ENCODE results near the gene CAPZA1. TPM values are rescaled to one million over a fixed set of nuclear protein-coding genes. Genes with fewer than 3 reads are reported as not detected.

The CAPZA1 gene
- polyA plus RNA-seq, 1 experiment = 65.1 TPM

- no peak for DNase-seq (ENCODE audit: low read depth)
- POLR2A ChIA-PET = no interaction called here
- Histone ChIP-seq H3K4me3 (ENCODE audit: low read depth, low read length) (no peak overlapping the region), H3K27me3 (ENCODE audit: control insufficient read depth, insufficient read depth, low read length) (no peaks in the 10 kb centered on the region), H3K36me3 (ENCODE audit: control insufficient read depth, insufficient read depth, low read length) (peaks cover 9% of the 10 kb centered on the region)
- TF ChIP-seq CTCF (IDR thresholded peaks at IDR 0.05; ENCODE audit: insufficient read depth, low read depth, low read length) = no peak
- CTCF ChIA-PET = interaction anchor here (1.2 to 4.9 kb wide), 4 partner anchors 11 to 281 kb away, joined by 3 to 46 read pairs (median 10); partner anchors contain the start of gene PPM1J
Measured at GRCh38 chr1:112672009-112672408, 52.4 kb downstream of the CAPZA1 start.

GRCh38 chr1:112672842-112673241 lies 53.2 kb downstream of the CAPZA1 start:
- no peaks in the 10 kb centered on the region for H3K27me3 ChIP-seq (ENCODE audit: control insufficient read depth, insufficient read depth, low read length)
- H3K4me3 ChIP-seq (ENCODE audit: low read depth, low read length) = no peak overlapping the region
- peaks cover 8% of the 10 kb centered on the region for H3K36me3 ChIP-seq (ENCODE audit: control insufficient read depth, insufficient read depth, low read length)
- no peak for TF ChIP-seq CTCF (IDR thresholded peaks at IDR 0.05; ENCODE audit: insufficient read depth, low read depth, low read length)
- ChIA-PET POLR2A (interaction anchor here (0.5 kb wide), 1 partner anchor 129 kb away, joined by 9 read pairs; no protein-coding TSS in a partner anchor), CTCF (interaction anchor here (0.8 to 4.9 kb wide), 13 partner anchors 11 to 282 kb away, joined by 3 to 46 read pairs (median 5); partner anchors contain the start of gene PPM1J)
- DNase-seq (ENCODE audit: low read depth) = no peak

GRCh38 chr1:112673592-112674439 lies 54.2 kb downstream of the CAPZA1 start:
- DNase-seq (ENCODE audit: low read depth) = no peak
- ChIA-PET CTCF (interaction anchor here (0.5 to 4.9 kb wide), 22 partner anchors 12 to 283 kb away, joined by 3 to 46 read pairs (median 4); no protein-coding TSS in a partner anchor), POLR2A (interaction anchor here (0.5 kb wide), 2 partner anchors 130 to 292 kb away, joined by 5 to 9 read pairs; no protein-coding TSS in a partner anchor)
- TF ChIP-seq CTCF (IDR thresholded peaks at IDR 0.05; ENCODE audit: insufficient read depth, low read depth, low read length) = peak; percentile 66
- Histone ChIP-seq H3K27me3 (ENCODE audit: control insufficient read depth, insufficient read depth, low read length) (no peaks in the 10 kb centered on the region), H3K4me3 (ENCODE audit: low read depth, low read length) (peak overlapping the region; percentile 54), H3K36me3 (ENCODE audit: control insufficient read depth, insufficient read depth, low read length) (peaks cover 8% of the 10 kb centered on the region)

- Histone ChIP-seq H3K36me3 (ENCODE audit: control insufficient read depth, insufficient read depth, low read length) (peaks cover 5% of the 10 kb centered on the region), H3K4me3 (ENCODE audit: low read depth, low read length) (peak within 1 kb of the TSS; percentile 54), H3K27me3 (ENCODE audit: control insufficient read depth, insufficient read depth, low read length) (no peaks in the 10 kb centered on the region)
- ChIA-PET POLR2A (interaction anchor here (0.6 kb wide), 1 partner anchor 29 kb away, joined by 4 read pairs; no protein-coding TSS in a partner anchor), CTCF (interaction anchor here (0.6 to 4.9 kb wide), 15 partner anchors 12 to 284 kb away, joined by 3 to 46 read pairs (median 5); partner anchors contain the start of gene PPM1J)
- no peak for TF ChIP-seq CTCF (IDR thresholded peaks at IDR 0.05; ENCODE audit: insufficient read depth, low read depth, low read length)
- no peak for DNase-seq (ENCODE audit: low read depth)
Measured at GRCh38 chr1:112674440-112674985, 54.9 kb downstream of the CAPZA1 start, which contains the start of gene MOV10. MOV10 (plus strand) TSS chr1:112674659; CDS start chr1:112674913, 254 bp downstream.

Measured in BJ (cell line).